Adrenal gland (tissue), 5 donors: ENCODE results near the gene KAZALD1.

Source experiments
- POLR2A ChIP-seq, 2 donors: fragments of 450-650 bp; IDR thresholded peaks; one replicate each; pipeline ENCODE4 v1.6.1; 2017; ENCODE audit warnings: antibody characterized with exemption in 2 of 2, mild to moderate bottlenecking in 2 of 2, moderate library complexity in 1 of 2
- TF ChIP-seq, protein P1 (sequence below), 6 experiments: fragments of 450-650 bp in 4 of 6; fragments of 200-600 bp in 2 of 6; sonication (generic) in 1 of 6; IDR thresholded peaks; 1 replicate in 5 of 6; 2 replicates in 1 of 6; pipeline versions ENCODE4 v1.5.1 to v1.8.0; 2016 to 2021; ENCODE audit warnings: antibody characterized with exemption in 6 of 6, mild to moderate bottlenecking in 2 of 6, moderate library complexity in 1 of 6
- donor health status: DM: no; HTN: no; CAD: no.

DNA sequence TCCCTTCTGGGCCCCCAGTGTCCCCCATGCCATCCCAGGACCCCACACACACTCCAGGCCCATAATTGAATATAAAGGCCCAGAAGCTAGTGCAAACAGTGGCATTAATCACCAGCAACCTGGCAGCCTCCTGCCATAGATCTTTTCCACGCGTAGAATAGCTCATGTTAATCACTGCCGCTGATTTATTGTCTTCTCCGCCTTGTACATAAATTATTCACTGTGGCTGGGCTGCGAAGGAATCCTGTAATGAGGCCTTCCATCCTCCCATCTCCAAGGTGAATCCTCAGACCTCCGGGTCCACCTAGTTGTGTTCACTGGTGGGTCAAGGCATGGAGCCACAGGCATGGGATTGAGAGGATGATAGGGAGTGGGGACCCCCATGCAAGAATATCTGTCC lies 33.2 kb downstream of the KAZALD1 start:
- no peak for TF ChIP-seq POLR2A (IDR thresholded peaks at IDR 0.05)
- TF ChIP-seq, protein P1, sequence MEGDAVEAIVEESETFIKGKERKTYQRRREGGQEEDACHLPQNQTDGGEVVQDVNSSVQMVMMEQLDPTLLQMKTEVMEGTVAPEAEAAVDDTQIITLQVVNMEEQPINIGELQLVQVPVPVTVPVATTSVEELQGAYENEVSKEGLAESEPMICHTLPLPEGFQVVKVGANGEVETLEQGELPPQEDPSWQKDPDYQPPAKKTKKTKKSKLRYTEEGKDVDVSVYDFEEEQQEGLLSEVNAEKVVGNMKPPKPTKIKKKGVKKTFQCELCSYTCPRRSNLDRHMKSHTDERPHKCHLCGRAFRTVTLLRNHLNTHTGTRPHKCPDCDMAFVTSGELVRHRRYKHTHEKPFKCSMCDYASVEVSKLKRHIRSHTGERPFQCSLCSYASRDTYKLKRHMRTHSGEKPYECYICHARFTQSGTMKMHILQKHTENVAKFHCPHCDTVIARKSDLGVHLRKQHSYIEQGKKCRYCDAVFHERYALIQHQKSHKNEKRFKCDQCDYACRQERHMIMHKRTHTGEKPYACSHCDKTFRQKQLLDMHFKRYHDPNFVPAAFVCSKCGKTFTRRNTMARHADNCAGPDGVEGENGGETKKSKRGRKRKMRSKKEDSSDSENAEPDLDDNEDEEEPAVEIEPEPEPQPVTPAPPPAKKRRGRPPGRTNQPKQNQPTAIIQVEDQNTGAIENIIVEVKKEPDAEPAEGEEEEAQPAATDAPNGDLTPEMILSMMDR (IDR thresholded peaks at IDR 0.05), result no peak
